Neural progenitor cell (in vitro differentiated cells): Measurements from ENCODE around the gene HS3ST5.

Source experiments
- EZH2 ChIP-seq: fragments of 200-600 bp; sonication (generic); IDR thresholded peaks from 2 replicates; pipeline ENCODE4 v1.6.1; 2017; ENCODE audit warnings: antibody characterized with exemption, mild to moderate bottlenecking, moderate library complexity
- EZH2phosphoT487 ChIP-seq: fragments of 200-600 bp; sonication (generic); IDR thresholded peaks from 2 replicates; pipeline ENCODE4 v1.6.1; 2017; ENCODE audit warnings: antibody characterized with exemption
- TF ChIP-seq, protein P1 (sequence below): fragments of 200-600 bp; sonication (generic); IDR thresholded peaks from 2 replicates; pipeline ENCODE4 v1.5.1; 2017; ENCODE audit warnings: antibody characterized with exemption, mild to moderate bottlenecking

DNA sequence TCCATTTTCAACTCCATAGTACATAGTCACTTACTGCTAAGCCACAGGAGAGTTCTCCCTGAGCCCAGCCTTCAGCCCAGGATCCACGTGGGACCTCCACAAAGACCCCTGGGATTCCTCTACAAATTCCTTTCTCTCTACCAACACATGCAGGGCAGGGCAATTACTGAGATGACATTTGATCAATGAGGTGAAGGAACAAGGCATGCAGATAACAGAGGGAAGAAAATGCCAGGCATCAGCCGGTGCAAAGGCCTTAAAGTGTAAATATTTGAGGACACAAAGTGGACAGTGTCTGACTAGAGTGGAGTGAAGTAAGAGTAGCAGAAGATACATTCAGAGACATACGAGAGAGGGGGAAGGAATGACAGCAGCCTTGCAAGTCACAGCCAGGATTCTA lies 70.2 kb downstream of the HS3ST5 start:
- TF ChIP-seq, protein P1, sequence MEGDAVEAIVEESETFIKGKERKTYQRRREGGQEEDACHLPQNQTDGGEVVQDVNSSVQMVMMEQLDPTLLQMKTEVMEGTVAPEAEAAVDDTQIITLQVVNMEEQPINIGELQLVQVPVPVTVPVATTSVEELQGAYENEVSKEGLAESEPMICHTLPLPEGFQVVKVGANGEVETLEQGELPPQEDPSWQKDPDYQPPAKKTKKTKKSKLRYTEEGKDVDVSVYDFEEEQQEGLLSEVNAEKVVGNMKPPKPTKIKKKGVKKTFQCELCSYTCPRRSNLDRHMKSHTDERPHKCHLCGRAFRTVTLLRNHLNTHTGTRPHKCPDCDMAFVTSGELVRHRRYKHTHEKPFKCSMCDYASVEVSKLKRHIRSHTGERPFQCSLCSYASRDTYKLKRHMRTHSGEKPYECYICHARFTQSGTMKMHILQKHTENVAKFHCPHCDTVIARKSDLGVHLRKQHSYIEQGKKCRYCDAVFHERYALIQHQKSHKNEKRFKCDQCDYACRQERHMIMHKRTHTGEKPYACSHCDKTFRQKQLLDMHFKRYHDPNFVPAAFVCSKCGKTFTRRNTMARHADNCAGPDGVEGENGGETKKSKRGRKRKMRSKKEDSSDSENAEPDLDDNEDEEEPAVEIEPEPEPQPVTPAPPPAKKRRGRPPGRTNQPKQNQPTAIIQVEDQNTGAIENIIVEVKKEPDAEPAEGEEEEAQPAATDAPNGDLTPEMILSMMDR = no peak
- TF ChIP-seq EZH2 = no peak
- no peak for TF ChIP-seq EZH2phosphoT487
